Embryonic facial prominence (tissue), 1 donor: ENCODE results near the gene HACD2.
A peak's percentile ranks its signal among the peaks of the same experiment; 100 is the strongest.
"Not testable (repeated sequence)": the region's sequence is repeated elsewhere in the genome, so short reads cannot be mapped to it uniquely, and the experiment has no call there.

Experiments used
- DNase-seq: peaks from one replicate; pipeline ENCODE4 v3.0.0-alpha.2; 2016; ENCODE audit errors: extremely low spot score

HACD2 gene

GRCh38 chr3:123525433-123525832, 59.4 kb downstream of the HACD2 start:
- DNase-seq, result no peak

GRCh38 chr3:123524981-123525380, 59.9 kb downstream of the HACD2 start:
- DNase-seq, result no peak

- DNase-seq, result no peak
These were observed 61.8 kb downstream of the HACD2 start for GRCh38 chr3:123523023-123523412.

- no peak for DNase-seq
These were observed 62.4 kb downstream of the HACD2 start for GRCh38 chr3:123522320-123523022.

- no peak for DNase-seq
These were observed 63.5 kb downstream of the HACD2 start for GRCh38 chr3:123521179-123521969.

- no peak for DNase-seq
These were observed 64.2 kb downstream of the HACD2 start for GRCh38 chr3:123520656-123521055.

- no peak for DNase-seq
These were observed 65.9 kb downstream of the HACD2 start for GRCh38 chr3:123518892-123519485.

GRCh38 chr3:123511726-123512125, 73.1 kb downstream of the HACD2 start:
- no peak for DNase-seq

- no peak for DNase-seq
These were observed 73.8 kb downstream of the HACD2 start for GRCh38 chr3:123511084-123511483.

GRCh38 chr3:123508178-123508577, 76.7 kb downstream of the HACD2 start:
- no peak for DNase-seq

- DNase-seq, result no peak
These were observed 79.0 kb downstream of the HACD2 start for GRCh38 chr3:123505820-123506219.

GRCh38 chr3:123503203-123503602, 81.7 kb downstream of the HACD2 start:
- DNase-seq, result no peak

GRCh38 chr3:123499322-123499721, 85.5 kb downstream of the HACD2 start:
- no peak for DNase-seq

GRCh38 chr3:123498761-123499160, 86.1 kb downstream of the HACD2 start:
- no peak for DNase-seq

- no peak for DNase-seq
These were observed 90.9 kb downstream of the HACD2 start for GRCh38 chr3:123493912-123494311.

- DNase-seq, result no peak
These were observed 92.8 kb downstream of the HACD2 start for GRCh38 chr3:123491966-123492587.

GRCh38 chr3:123489400-123490004, 95.4 kb downstream of the HACD2 start:
- DNase-seq, result peak; percentile 57

- no peak for DNase-seq
These were observed 96.1 kb downstream of the HACD2 start for GRCh38 chr3:123488645-123489347.

- not testable (repeated sequence) for DNase-seq
These were observed 97.8 kb downstream of the HACD2 start for GRCh38 chr3:123487063-123487462.

- DNase-seq, result no peak
These were observed 98.4 kb downstream of the HACD2 start for GRCh38 chr3:123486460-123486859.

GRCh38 chr3:123485551-123485950, 99.3 kb downstream of the HACD2 start:
- DNase-seq, result no peak
